Measurements from ENCODE around the gene DLGAP1.
"Not testable (repeated sequence)": the region's sequence is repeated elsewhere in the genome, so short reads cannot be mapped to it uniquely, and the experiment has no call there.

Gene DLGAP1

DNA sequence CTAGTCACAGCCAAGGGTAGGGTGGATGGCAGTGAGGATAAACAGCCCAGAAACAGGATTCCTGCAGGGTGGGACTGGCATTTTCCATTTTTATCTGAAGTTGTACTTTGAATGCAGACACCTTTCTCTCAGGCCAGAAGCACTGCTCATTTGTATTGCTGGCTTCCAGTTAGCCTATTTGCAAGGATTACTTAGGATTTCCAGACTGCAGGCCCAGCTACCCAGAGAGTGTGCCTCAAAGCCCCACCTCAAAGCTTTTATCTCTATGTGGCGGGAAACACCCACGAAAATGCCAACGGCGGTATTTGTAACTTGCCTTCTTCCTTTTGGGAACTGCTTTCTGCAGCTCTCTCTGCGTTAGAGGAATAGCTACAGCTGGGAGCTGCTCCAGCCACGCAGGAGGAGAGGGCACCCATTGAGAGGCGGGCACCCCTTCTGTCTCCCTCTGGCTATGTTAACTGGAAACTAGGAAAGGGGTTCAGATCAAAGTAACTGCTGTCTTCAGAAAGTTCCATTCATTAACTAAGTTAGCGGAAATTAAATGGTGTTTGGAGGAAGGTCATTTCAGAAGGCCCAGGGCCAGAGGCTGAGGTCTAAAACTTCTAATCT is 860.2 kb downstream of the DLGAP1 start:
- no peak for DNase-seq

DNA sequence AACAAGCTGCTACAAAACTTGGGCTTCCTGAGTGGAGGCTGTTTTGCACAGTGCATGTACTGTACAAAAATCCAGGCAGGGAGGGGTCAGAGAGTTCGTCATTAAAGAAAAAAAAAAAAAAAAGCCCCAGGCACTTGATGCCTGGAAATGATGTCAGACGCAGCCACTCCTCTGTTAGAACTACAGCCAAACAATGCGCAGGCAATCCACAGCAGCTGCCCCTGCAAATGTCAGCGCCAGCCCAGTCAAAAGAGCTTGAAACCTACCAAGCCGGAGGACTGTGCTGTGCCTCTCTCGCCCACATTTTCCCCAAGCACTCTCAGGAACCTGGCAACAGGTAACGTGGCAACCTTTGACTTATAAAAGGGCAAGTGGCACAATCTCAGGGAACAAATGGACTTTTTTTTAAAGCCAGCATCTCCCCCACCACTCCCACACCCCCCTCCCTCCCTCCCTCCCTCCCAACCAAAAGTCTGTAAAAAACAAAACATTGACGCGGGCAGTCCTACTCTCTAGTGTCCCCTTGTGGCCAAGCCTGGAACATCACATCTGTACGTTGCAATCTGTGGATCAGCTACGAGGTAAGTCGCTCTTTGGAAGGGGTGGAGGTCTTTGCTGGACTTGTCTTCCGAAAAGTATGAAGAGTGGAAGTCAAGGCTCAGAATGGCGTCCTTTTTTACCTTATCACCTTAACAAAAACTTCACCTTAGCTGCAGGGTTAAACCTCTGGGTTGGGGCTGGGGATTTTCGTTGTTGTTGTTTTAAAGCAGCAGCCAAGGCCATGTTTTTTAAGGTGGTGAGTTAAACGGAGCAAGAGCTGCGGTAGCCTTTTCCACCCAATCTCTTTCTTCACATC is 861.0 kb downstream of the DLGAP1 start:
- DNase-seq, result peak; percentile 81 to 85

GRCh38 chr18:3593381-3593903 is 861.7 kb downstream of the DLGAP1 start:
- DNase-seq, result no peak

GRCh38 chr18:3592864-3593263 is 862.2 kb downstream of the DLGAP1 start:
- DNase-seq, result no peak

- DNase-seq, result no peak
Observed at GRCh38 chr18:3590096-3590630, 864.9 kb downstream of the DLGAP1 start.

DNA sequence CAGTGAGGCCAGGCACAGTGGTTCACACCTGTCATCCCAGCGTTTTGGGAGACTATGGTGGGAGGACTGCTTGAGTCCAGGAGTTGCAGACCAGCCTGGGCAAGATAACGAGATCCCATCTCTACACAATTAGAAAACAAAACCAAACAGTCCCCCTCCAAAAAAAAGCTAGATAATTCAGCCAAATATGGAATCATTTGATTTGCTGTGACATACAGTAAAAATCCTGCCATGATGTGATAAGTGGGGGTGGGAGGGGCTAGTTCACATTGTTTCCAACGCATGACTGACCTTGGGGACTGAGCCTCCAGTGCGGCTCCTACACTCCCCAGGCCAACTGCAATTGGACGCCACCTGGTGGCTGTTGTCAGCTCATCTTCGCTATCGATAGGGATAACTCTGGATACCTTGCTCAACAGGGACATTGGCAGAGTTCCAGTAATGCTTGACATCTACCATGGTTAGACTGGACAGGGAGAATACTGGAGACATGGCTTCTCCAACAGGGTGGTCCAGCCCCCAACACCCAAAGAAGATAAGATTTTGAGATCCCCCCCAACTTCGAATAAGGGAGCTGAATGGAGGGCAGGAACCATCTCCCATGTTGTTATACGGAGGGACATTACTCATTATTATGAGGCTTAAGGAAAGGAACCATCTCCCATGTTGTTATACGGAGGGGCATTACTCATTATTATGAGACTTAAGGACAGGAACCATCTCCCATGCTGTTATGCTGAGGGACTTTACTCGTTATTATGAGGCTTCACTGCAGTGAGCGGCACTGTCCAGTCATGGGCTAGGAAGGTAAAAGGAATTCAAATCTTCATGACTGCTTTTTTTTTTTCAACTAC is 869.2 kb downstream of the DLGAP1 start:
- DNase-seq, result peak; percentile 63 to 67

GRCh38 chr18:3584897-3585460 is 870.1 kb downstream of the DLGAP1 start:
- DNase-seq, result no peak

- no peak for DNase-seq
Observed at GRCh38 chr18:3584266-3584861, 870.7 kb downstream of the DLGAP1 start.

DNA sequence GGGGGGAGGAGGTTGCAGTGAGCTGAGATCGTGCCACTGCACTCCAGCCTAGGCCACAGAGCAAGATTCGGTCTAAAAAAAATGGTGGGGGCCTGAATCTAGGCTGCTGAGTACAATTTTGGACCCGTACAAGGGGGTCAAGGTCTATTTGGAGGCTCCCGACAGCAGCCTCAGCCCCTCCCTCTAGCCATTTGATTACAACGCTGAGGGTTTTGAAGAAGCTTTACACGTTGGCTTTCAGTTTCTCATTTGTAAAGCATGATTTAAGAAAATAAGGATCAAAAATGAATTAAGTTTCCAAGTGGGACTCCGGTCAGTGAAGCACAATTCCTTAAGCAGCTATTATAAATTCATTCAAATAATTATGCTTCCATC is 871.2 kb downstream of the DLGAP1 start:
- DNase-seq, result no peak

DNA sequence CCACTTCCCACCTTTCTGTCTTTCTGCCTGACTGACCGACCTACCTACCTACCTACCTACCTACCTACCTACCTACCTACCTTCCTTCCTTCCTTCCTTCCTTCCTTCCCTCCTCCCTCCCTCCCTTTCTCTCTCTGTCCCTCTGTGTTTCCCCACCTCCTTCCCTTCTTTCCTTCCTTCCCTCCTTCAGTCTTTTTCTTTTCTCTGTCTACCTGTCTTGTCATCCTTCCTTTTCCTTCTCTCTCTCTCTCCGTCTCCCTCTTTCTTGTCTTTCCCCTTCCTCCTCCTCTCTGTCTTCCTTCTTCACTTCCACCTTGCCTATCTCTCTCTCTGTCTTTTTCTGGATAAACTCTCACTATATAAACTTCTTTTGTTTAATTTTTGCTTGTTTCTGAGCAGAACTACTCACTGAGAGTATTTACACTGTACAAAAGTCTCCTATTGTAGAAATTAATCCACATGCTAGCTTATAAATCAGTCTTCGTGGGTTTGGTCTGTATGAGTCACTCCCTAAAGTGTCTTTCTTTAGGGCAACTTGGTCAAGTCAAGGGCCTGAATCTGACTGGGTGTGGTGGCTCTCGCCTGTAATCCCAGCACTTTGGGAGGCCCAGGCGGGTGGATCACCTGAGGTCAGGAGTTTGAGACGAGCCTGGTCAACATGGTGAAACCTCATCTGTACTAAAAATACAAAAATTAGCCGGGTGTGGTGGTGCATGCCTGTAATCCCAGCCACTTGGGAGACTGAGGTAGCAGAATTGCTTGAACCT is 871.8 kb downstream of the DLGAP1 start:
- DNase-seq, result not testable (repeated sequence)

DNA sequence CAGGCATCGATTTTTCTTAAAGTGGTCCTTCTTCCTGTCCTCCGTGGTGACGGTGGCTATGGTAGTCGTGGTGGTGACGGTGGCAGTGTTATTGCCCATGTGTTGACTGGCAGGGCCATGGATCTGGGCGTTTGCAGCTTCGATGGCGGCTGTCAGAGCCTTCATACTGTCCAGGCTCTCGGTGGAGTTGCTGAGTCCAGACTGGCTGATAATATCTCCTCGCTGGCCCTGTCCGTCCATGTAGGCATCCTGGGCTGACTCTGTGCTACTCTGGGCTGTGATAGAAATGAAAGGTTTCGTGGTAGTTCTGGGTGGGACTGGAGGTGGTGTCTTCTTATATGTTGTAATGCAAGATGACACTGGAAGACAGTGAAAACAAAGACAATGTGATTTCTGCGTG is 873.2 kb downstream of the DLGAP1 start:
- DNase-seq, result no peak

DNA sequence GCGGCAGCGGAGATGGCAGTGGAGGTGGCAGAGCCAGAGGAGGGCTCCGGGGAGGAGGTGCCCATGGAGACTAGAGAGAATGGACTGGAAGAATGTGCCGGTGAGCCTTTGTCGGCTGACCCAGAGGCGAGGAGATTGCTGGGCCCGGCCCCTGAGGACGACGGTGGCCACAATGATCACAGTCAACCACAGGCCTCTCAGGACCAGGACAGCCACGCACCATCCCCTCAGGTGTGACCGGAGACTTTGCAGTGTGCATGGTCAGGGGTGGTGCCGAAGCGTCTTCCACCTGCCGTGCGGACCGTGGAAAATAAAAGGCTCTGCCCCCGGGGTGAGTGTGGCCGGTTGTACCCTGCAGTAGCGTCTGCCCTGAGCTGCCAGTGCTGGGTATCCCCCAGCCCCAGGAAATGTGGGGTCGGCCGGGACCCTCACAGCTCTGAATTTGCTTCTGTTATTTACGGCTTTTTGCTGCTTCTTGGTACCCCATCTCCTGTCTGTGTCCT is 874.5 kb downstream of the DLGAP1 start:
- DNase-seq, result not testable (repeated sequence)

DNA sequence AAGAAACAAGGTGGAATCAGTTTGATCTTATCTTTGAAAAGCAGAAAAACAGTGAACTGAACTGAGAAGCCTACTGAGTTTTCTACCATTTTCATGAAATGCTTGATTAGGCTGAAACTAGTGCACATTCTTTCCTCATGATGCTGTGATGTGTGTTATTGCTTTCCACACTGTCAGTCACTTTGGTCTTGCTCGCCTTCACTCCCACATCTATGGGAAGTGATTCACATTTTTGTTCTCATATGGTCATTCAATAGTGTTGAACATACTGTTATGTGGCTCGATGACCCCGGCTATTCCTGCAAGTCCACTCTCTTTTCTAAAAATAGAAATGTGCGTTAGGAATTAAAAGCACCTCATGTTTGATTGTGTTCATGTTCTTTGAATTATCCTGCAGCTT is 875.4 kb downstream of the DLGAP1 start:
- DNase-seq, result no peak

- no peak for DNase-seq
Observed at GRCh38 chr18:3578621-3579020, 876.5 kb downstream of the DLGAP1 start.

DNA sequence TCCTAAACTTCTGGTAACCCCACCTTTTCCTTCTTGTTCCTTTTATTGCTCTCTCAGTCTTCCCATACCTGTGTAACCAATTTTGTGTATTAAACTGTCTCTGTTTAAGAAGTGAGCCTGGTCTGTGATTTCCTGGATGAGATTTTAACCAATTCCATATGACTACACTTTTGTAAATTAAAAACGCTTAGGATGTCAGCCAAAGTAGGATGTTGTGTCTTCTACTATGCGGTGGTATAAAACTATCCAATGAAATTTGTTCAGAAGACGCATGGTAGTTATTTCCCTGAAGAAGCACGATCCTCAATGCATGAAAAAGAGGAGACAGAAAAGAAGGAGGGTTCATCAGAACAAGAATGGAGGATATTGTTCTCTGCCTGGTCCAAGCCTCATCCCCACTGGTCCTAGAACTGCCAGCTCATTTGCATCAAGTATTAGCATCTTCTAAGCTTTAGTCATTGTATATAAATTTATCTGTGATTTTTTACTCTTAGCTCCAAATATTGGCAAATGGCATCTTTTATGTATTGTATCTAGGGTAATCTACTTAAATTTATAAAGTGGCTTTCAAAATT is 877.7 kb downstream of the DLGAP1 start:
- no peak for DNase-seq

- DNase-seq, result no peak
Observed at GRCh38 chr18:3572761-3573160, 882.3 kb downstream of the DLGAP1 start.

- DNase-seq, result no peak
Observed at GRCh38 chr18:3566851-3567250, 888.3 kb downstream of the DLGAP1 start.

- no peak for DNase-seq
Observed at GRCh38 chr18:3560755-3561154, 894.4 kb downstream of the DLGAP1 start.

GRCh38 chr18:3554811-3555427 is 900.2 kb downstream of the DLGAP1 start:
- DNase-seq, result no peak

DNA sequence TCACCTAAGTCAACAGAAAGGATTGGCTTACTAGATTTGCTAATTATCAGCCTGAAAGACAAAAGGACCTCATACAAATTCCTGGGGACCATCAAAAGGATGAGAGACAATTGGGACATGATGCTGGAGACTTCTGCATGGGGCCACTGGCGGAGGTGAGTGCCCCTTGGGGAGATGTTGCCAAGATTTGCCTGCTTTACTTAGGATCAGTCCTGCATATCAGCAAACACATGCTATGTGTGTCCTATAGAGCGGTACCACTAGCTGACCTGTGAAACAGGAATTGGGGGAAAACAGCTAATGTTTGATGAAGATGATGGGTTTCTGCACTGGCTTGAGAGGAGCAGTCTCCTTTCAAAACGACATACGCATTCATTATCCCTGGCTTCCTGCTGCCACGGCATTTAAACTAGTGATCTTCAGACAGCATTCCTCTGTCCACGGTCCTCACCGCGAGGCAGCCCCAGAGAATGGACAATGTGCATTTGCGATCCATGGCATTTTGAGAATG is 901.0 kb downstream of the DLGAP1 start:
- DNase-seq, result no peak

All from activated CD4-positive, alpha-beta T cell treated with anti-CD3 and anti-CD28 coated beads, Interleukin-2, amount 50 U/mL, for 4 hours (primary cell).